Endothelial cell of umbilical vein (primary cell): ENCODE measurements around the gene HUS1.

Source experiments
- CTCF ChIP-seq, 2 donors: IDR thresholded peaks; 1 replicate in 1 of 2; 2 replicates in 1 of 2; pipeline ENCODE4 v1.5.1; 2011; ENCODE audit warnings: low read length in 2 of 2, mild to moderate bottlenecking in 2 of 2, moderate library complexity in 2 of 2, control low read depth in 1 of 2, inconsistent platforms in 1 of 2, low read depth in 1 of 2; ENCODE audit not compliant: insufficient read depth in 1 of 2; ENCODE audit errors: extremely low read depth in 1 of 2
- POLR2AphosphoS5 ChIP-seq: IDR thresholded peaks from 2 replicates; pipeline ENCODE4 v1.6.1; 2012; ENCODE audit warnings: low read depth, mild to moderate bottlenecking, control low read depth, low read length, moderate library complexity; ENCODE audit not compliant: insufficient read depth

- TF ChIP-seq CTCF (IDR thresholded peaks at IDR 0.05; ENCODE audit: extremely low read depth in 1 of 2, insufficient read depth in 1 of 2, low read depth in 1 of 2, low read length in 2 of 2) (no peak), POLR2AphosphoS5 (no peak)
These were observed 37.2 kb upstream of the HUS1 start for GRCh38 chr7:48016641-48017040.
